AG04449 (cell line): ENCODE measurements around the gene CLEC3A.

Source experiments
- CTCF ChIA-PET: fragments of 350-600 bp; formaldehyde crosslinking; extraction: SDS; loops from one replicate; lab custom pipeline; 2021; ENCODE audit warnings: antibody characterized with exemption; lab: Yijun Ruan, JAX
- POLR2A ChIA-PET: fragments of 400-600, 350-600 bp; formaldehyde crosslinking; extraction: SDS; loops from one replicate; lab custom pipeline; 2020; ENCODE audit warnings: antibody characterized with exemption, inconsistent platforms; lab: Yijun Ruan, JAX
- DNase-seq: peaks from one replicate; pipeline ENCODE4 v3.0.0-alpha.2; 2010; ENCODE audit warnings: low read depth, low spot score
- H3K4me3 ChIP-seq: 2 replicates; pipeline ENCODE4 v1.5.1; 2011; ENCODE audit warnings: low read depth, mild to moderate bottlenecking, control low read depth, low read length
- CTCF ChIP-seq: IDR thresholded peaks from one replicate; pipeline ENCODE4 v1.5.1; 2011; ENCODE audit warnings: mild to moderate bottlenecking, moderate library complexity, low read length, control low read depth, inconsistent platforms; ENCODE audit not compliant: insufficient read depth; ENCODE audit errors: missing control alignments

Gene CLEC3A

GRCh38 chr16:78081341-78081740 lies 59.0 kb downstream of the CLEC3A start:
- ChIA-PET CTCF (no interaction called here), POLR2A (no interaction called here)
- DNase-seq, result no peak
- no peak overlapping the region for H3K4me3 ChIP-seq
- TF ChIP-seq CTCF, result no peak
